T1000 (cell line): Measurements from ENCODE around the gene ZFPM1.

Experiments used
- DNase-seq: peaks from one replicate; lab custom pipeline; 2025; ENCODE audit warnings: mixed read lengths; lab: John Stamatoyannopoulos, UW

ZFPM1 gene

GRCh38 chr16:88568710-88569613, 115.9 kb downstream of the ZFPM1 start:
- no peak for DNase-seq

GRCh38 chr16:88569614-88569984, 116.5 kb downstream of the ZFPM1 start:
- no peak for DNase-seq

GRCh38 chr16:88569985-88570690, 117.1 kb downstream of the ZFPM1 start, which contains the start of gene ZC3H18:
Gene ZC3H18 (plus strand): TSS chr16:88570403. CDS start chr16:88577124, 6,721 bp downstream.
- DNase-seq = peak; percentile 84

- DNase-seq = no peak
These were observed 117.6 kb downstream of the ZFPM1 start for GRCh38 chr16:88570691-88571092.

- no peak for DNase-seq
These were observed 122.2 kb downstream of the ZFPM1 start for GRCh38 chr16:88575251-88575650.

- no peak for DNase-seq
These were observed 123.2 kb downstream of the ZFPM1 start for GRCh38 chr16:88576307-88576706.

- DNase-seq = no peak
These were observed 124.1 kb downstream of the ZFPM1 start for GRCh38 chr16:88577166-88577565.

- DNase-seq = no peak
These were observed 125.6 kb downstream of the ZFPM1 start for GRCh38 chr16:88578446-88579313.

GRCh38 chr16:88580371-88580770, 127.3 kb downstream of the ZFPM1 start:
- no peak for DNase-seq

- DNase-seq = no peak
These were observed 128.0 kb downstream of the ZFPM1 start for GRCh38 chr16:88581033-88581432.

- no peak for DNase-seq
These were observed 130.0 kb downstream of the ZFPM1 start for GRCh38 chr16:88582912-88583575.

GRCh38 chr16:88584676-88585075, 131.6 kb downstream of the ZFPM1 start:
- DNase-seq = no peak

GRCh38 chr16:88585269-88585668, 132.2 kb downstream of the ZFPM1 start:
- no peak for DNase-seq

GRCh38 chr16:88585927-88586581, 133.0 kb downstream of the ZFPM1 start:
- DNase-seq = no peak
